Endothelial cell of umbilical vein (primary cell): ENCODE data around the gene GPRC5D.

Experiments used
- EZH2 ChIP-seq: IDR thresholded peaks from 2 replicates; pipeline ENCODE4 v1.6.1; 2012; ENCODE audit warnings: borderline replicate concordance, low read depth, mild to moderate bottlenecking, moderate library complexity, low read length, inconsistent platforms; ENCODE audit not compliant: severe bottlenecking
- FOS ChIP-seq: IDR thresholded peaks from 2 replicates; pipeline ENCODE4 v1.6.1; 2011; ENCODE audit warnings: mild to moderate bottlenecking, low read length, moderate library complexity, borderline replicate concordance; ENCODE audit not compliant: insufficient read depth
- JUN ChIP-seq: IDR thresholded peaks from 2 replicates; pipeline ENCODE4 v1.6.1; 2011; ENCODE audit warnings: borderline replicate concordance, low read depth; ENCODE audit not compliant: insufficient read length, insufficient read depth
- POLR2A ChIP-seq: IDR thresholded peaks from 2 replicates; pipeline ENCODE4 v1.6.1; 2012; ENCODE audit warnings: low read depth, mild to moderate bottlenecking, control low read depth, low read length
- POLR2AphosphoS5 ChIP-seq: IDR thresholded peaks from 2 replicates; pipeline ENCODE4 v1.6.1; 2012; ENCODE audit warnings: low read depth, mild to moderate bottlenecking, control low read depth, low read length, moderate library complexity; ENCODE audit not compliant: insufficient read depth
- TF ChIP-seq, protein P1 (sequence below), 2 donors: IDR thresholded peaks; 1 replicate in 1 of 2; 2 replicates in 1 of 2; pipeline ENCODE4 v1.5.1; 2011; ENCODE audit warnings: low read length in 2 of 2, mild to moderate bottlenecking in 2 of 2, moderate library complexity in 2 of 2, control low read depth in 1 of 2, inconsistent platforms in 1 of 2, low read depth in 1 of 2; ENCODE audit not compliant: insufficient read depth in 1 of 2; ENCODE audit errors: extremely low read depth in 1 of 2

DNA sequence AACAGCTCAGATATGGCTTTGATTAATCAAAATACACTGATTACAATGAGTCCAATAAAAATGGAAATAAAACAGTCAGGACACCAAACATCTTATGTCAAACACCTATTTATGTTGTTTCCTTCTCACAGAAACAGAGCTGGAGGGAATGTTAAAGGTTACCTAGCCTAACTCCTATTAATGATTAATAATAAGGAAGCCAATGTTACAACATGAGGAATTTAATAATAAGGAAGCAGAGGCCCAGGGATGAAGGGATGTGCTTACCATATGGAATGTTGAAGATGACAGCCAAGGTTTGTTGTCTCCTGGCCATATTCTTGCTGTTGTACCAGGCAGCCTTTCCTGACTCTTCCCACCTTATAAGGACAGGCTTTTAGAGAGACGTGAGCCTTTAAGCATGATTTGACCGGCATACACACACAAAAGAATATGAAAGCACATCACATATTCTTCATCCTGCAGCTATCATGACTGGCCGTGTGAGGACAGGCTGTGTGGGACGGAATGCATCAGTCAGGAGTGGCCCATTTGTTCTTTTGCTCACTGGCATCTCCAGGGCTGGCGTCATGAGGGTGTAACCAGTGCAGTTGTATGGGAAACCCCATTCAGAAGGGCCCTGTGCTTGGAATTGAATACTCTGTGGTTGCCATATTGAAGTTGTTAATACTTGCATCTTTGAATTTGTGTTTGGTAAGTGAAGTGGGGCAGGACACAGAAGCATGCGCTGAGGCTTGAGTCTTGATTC, 3.1 kb upstream of the GPRC5D start:
- TF ChIP-seq, protein P1, sequence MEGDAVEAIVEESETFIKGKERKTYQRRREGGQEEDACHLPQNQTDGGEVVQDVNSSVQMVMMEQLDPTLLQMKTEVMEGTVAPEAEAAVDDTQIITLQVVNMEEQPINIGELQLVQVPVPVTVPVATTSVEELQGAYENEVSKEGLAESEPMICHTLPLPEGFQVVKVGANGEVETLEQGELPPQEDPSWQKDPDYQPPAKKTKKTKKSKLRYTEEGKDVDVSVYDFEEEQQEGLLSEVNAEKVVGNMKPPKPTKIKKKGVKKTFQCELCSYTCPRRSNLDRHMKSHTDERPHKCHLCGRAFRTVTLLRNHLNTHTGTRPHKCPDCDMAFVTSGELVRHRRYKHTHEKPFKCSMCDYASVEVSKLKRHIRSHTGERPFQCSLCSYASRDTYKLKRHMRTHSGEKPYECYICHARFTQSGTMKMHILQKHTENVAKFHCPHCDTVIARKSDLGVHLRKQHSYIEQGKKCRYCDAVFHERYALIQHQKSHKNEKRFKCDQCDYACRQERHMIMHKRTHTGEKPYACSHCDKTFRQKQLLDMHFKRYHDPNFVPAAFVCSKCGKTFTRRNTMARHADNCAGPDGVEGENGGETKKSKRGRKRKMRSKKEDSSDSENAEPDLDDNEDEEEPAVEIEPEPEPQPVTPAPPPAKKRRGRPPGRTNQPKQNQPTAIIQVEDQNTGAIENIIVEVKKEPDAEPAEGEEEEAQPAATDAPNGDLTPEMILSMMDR (IDR thresholded peaks at IDR 0.05; ENCODE audit: extremely low read depth in 1 of 2, insufficient read depth in 1 of 2, low read depth in 1 of 2, low read length in 2 of 2) = no peak
- no peak for TF ChIP-seq EZH2
- no peak for TF ChIP-seq FOS
- TF ChIP-seq POLR2AphosphoS5 = no peak
- no peak for TF ChIP-seq POLR2A
- no peak for TF ChIP-seq JUN
